Activated T-helper 1 cell treated with anti-CD3 and anti-CD28 coated beads, Interleukin-12 subunit alpha, Interleukin-12 subunit beta, Interleukin-2, Interleukin-4 antibody, amounts not matched to agents 30 ng/mL and 10 ng/mL and 1 ng/mL, durations not matched to agents 14 hours and 24 hours and 36 hours (primary cell): Measurements from ENCODE around the gene ICAM2. TPM values are rescaled to one million over a fixed set of nuclear protein-coding genes. Genes with fewer than 3 reads are reported as not detected.
A peak's percentile ranks its signal among the peaks of the same experiment; 100 is the strongest.
"Not testable (repeated sequence)": the region's sequence is repeated elsewhere in the genome, so short reads cannot be mapped to it uniquely, and the experiment has no call there.

Source experiments
- DNase-seq: peaks from one replicate; pipeline ENCODE4 v3.0.0; 2021; ENCODE audit warnings: low spot score
- H3K27ac Mint-ChIP-seq: one replicate; pipeline ENCODE4 v1.8.0; 2021; ENCODE audit warnings: mild to moderate bottlenecking, mixed read lengths
- H3K27me3 Mint-ChIP-seq: one replicate; pipeline ENCODE4 v1.8.0; 2022; ENCODE audit warnings: mild to moderate bottlenecking, moderate library complexity, mixed read lengths; ENCODE audit not compliant: insufficient read depth
- H3K36me3 Mint-ChIP-seq: one replicate; pipeline ENCODE4 v1.8.0; 2021; ENCODE audit warnings: low read depth, mixed read lengths
- H3K4me1 Mint-ChIP-seq: one replicate; pipeline ENCODE4 v1.8.0; 2021; ENCODE audit warnings: low read depth, mixed read lengths
- H3K4me3 Mint-ChIP-seq: one replicate; pipeline ENCODE4 v1.8.0; 2021; ENCODE audit warnings: mild to moderate bottlenecking, moderate library complexity, mixed read lengths
- H3K9me3 Mint-ChIP-seq: one replicate; pipeline ENCODE4 v1.8.0; 2021; ENCODE audit warnings: mixed read lengths
- intact Hi-C: fragments of 100-400 bp; cut with micrococcal nuclease; formaldehyde crosslinking; loops from one replicate; pipeline ENCODE4 v1.15.1; 2024
- total RNA-seq: library from RNA; stranded (reverse); gene quantifications from 2 replicates; pipeline ENCODE4 v1.2.3, GENCODE V29; 2022

Gene ICAM2
- total RNA-seq, 1 donor from 2014 or later = 62.1 TPM

- peaks cover 84% of the 10 kb centered on the region for H3K4me1 Mint-ChIP-seq
- peak overlapping the region; percentile 80 for H3K4me3 Mint-ChIP-seq
- H3K9me3 Mint-ChIP-seq = no peaks in the 10 kb centered on the region
- no peaks in the 10 kb centered on the region for H3K27me3 Mint-ChIP-seq
- intact Hi-C loops = loop anchor here (2.0 kb wide), 1 partner anchor 49 kb away; no protein-coding TSS in a partner anchor
- no peak for DNase-seq
- H3K36me3 Mint-ChIP-seq = peaks cover 5% of the 10 kb centered on the region
- H3K27ac Mint-ChIP-seq = peak overlapping the region; percentile 76
Observed at GRCh38 chr17:64017381-64017980, 3.0 kb downstream of the ICAM2 start.

DNA sequence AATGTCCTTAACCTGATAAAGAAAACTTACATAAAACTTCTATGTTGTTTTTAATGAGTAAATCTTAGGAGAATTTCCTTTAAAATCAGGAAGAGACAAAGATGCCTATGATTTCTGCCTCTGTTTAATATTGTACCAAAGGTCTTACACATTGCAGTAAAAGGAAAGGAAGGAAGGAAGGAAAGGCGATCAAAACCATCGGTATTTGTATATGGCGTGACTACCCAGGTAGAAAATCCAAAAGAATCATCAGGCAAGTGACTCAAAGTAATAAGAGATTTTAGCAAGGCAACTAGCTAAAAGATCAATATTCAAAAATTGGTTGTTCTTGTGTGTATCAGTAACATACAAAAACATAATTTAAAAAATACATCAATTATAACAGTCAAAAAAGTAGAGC is 3.5 kb downstream of the ICAM2 start:
- H3K36me3 Mint-ChIP-seq = peaks cover 6% of the 10 kb centered on the region
- peak overlapping the region; percentile 72 for H3K4me3 Mint-ChIP-seq
- no peak for DNase-seq
- no peaks in the 10 kb centered on the region for H3K27me3 Mint-ChIP-seq
- intact Hi-C loops = loop anchor here (1.0 to 2.0 kb wide), 2 partner anchors 8 to 50 kb away; no protein-coding TSS in a partner anchor
- H3K27ac Mint-ChIP-seq = peak overlapping the region; percentile 84
- H3K4me1 Mint-ChIP-seq = peaks cover 79% of the 10 kb centered on the region
- no peaks in the 10 kb centered on the region for H3K9me3 Mint-ChIP-seq

DNA sequence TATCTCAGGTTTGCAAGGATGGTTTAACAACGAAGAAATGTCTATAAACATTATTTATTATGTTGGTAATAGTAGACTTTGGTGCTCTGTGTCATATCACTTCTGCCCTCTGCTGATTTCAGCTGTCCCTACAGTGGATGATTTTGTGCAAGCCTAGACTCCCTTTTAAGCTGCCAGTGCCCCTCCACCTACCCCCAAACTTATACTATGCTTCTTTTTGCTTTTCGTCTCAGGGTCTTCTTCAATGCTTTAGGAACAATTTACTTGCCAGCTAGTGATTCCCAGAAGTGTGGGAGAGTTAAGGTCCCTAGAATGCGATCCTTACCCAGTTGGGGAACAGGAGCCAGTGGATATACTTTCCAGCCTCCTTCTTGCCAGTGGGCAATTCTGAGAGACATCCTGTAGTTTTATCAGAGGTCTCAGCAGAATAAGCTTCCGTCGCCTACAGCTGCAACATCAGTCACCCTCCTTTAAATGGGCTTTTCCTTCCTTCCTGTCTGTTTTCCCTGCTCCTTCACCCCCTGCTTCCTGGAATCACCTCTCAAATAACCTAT is 4.1 kb downstream of the ICAM2 start:
- peak overlapping the region; percentile 72 for H3K4me3 Mint-ChIP-seq
- intact Hi-C loops = loop anchor here (1.0 to 2.0 kb wide), 2 partner anchors 9 to 50 kb away; no protein-coding TSS in a partner anchor
- no peak for DNase-seq

DNA sequence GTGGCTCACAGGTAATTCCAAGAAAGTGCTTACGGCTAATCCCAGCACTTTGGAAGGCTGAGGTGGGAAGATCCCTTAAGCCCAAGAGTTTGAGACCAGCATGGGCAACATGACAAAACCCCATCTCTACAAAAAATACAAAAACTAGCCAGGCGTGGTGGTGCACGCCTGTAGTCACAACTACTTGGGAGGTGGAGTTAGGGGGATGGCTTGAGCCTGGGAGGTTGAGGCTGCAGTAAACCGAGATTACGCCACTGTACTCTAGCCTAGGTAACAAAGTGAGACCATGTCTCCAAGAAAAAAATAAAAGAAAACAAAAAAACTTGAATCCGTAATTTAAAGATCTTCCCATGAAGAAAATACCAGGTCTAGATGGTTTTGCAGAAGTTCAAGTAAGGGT is 5.0 kb downstream of the ICAM2 start:
- intact Hi-C loops = no loop called here

More for the DNA sequence above, 4.1 kb downstream of the ICAM2 start:
- Mint-ChIP-seq H3K36me3 (peaks cover 9% of the 10 kb centered on the region), H3K27ac (peak overlapping the region; percentile 84), H3K9me3 (no peaks in the 10 kb centered on the region), H3K4me1 (peaks cover 74% of the 10 kb centered on the region), H3K27me3 (no peaks in the 10 kb centered on the region)

GRCh38 chr17:64009571-64010402 is 10.6 kb downstream of the ICAM2 start:
- Mint-ChIP-seq H3K9me3 (no peaks in the 10 kb centered on the region), H3K36me3 (peaks cover 15% of the 10 kb centered on the region), H3K4me1 (peaks cover 45% of the 10 kb centered on the region), H3K4me3 (no peak overlapping the region), H3K27ac (no peak overlapping the region), H3K27me3 (no peaks in the 10 kb centered on the region)
- intact Hi-C loops = no loop called here
- DNase-seq = no peak

More for the DNA sequence above, 5.0 kb downstream of the ICAM2 start:
- H3K9me3 Mint-ChIP-seq = no peaks in the 10 kb centered on the region
- peak overlapping the region; percentile 62 for H3K4me3 Mint-ChIP-seq
- H3K36me3 Mint-ChIP-seq = peaks cover 9% of the 10 kb centered on the region
- H3K27ac Mint-ChIP-seq = peak overlapping the region; percentile 76
- H3K27me3 Mint-ChIP-seq = no peaks in the 10 kb centered on the region
- DNase-seq = no peak
- H3K4me1 Mint-ChIP-seq = peaks cover 69% of the 10 kb centered on the region

DNA sequence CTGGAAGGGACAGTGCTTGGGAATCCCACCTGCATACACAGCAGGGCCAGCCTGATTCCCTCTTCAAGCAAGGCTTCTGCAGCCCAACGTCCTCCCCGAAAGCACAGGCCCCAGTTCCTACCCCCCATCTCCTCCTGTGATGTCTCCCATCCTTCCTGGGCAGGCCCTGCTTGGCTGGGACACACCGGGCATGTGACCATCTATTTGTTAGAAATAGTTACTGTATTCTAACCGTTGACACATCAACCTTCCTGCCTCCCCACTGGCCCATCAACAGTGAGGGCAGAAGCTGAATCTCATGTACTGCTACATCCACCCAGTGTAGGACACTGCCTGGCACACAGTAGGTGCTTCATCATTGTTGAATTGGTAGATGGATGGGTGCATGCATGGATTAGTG is 11.6 kb downstream of the ICAM2 start:
- peaks cover 36% of the 10 kb centered on the region for H3K4me1 Mint-ChIP-seq
- intact Hi-C loops = no loop called here
- H3K9me3 Mint-ChIP-seq = no peaks in the 10 kb centered on the region
- H3K27ac Mint-ChIP-seq = no peak overlapping the region
- H3K36me3 Mint-ChIP-seq = peaks cover 19% of the 10 kb centered on the region
- no peak for DNase-seq
- H3K4me3 Mint-ChIP-seq = no peak overlapping the region
- no peaks in the 10 kb centered on the region for H3K27me3 Mint-ChIP-seq

DNA sequence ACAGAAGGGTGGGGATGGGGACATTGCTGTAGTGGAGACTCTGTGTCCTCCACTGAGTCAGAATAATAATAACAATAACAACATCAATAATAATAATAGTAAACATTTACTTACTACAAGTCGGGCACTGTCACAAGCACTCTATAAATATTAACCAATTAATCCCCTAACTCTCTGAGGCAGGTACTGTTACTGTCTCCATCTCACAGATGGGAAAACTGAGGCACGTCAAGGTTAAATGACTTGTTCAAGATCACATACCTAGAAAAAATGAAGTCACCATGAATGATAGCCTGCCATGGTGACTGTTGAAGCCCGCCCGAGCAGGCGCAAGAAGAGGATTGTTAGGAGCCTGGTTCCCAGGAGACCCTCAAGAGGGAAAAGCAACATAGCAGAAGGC is 12.1 kb downstream of the ICAM2 start:
- Mint-ChIP-seq H3K4me1 (peaks cover 31% of the 10 kb centered on the region), H3K36me3 (peaks cover 19% of the 10 kb centered on the region), H3K4me3 (no peak overlapping the region), H3K27me3 (no peaks in the 10 kb centered on the region), H3K9me3 (no peaks in the 10 kb centered on the region), H3K27ac (no peak overlapping the region)
- no peak for DNase-seq
- intact Hi-C loops = no loop called here

DNA sequence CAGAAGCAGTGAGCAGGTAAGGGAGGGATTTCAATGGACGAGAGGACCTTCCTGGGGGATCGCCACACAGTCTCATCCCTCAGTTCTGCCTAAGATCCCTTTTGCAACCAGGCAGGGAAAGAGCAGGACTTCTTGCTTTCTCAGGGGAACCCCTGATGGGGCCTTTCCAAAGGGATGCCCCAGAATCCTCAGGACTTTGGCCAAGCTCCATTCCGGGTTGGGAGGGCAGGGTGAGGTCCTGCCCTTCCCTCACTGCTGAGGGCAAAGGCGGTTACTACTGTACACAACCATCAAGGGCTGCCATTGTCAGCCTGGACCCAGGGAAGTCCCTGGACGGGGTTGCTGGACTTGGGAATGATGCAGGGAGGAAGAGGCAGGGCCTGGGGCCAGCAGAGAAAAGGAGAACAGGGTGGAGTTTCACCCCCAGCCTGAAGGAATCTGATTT is 12.6 kb downstream of the ICAM2 start:
- Mint-ChIP-seq H3K4me1 (peaks cover 28% of the 10 kb centered on the region), H3K36me3 (peaks cover 19% of the 10 kb centered on the region), H3K4me3 (no peak overlapping the region), H3K27ac (no peak overlapping the region), H3K27me3 (no peaks in the 10 kb centered on the region), H3K9me3 (no peaks in the 10 kb centered on the region)
- DNase-seq = no peak
- intact Hi-C loops = no loop called here

- H3K4me3 Mint-ChIP-seq, H3K9me3 Mint-ChIP-seq, intact Hi-C loops, H3K27me3 Mint-ChIP-seq, DNase-seq, H3K27ac Mint-ChIP-seq: not testable (repeated sequence)
- Mint-ChIP-seq H3K36me3 (peaks cover 19% of the 10 kb centered on the region), H3K4me1 (peaks cover 28% of the 10 kb centered on the region)
Observed at GRCh38 chr17:64007089-64007837, 13.2 kb downstream of the ICAM2 start.

- Mint-ChIP-seq H3K27me3 (no peaks in the 10 kb centered on the region), H3K4me3 (no peak overlapping the region), H3K36me3 (peaks cover 15% of the 10 kb centered on the region), H3K27ac (no peak overlapping the region), H3K4me1 (peaks cover 28% of the 10 kb centered on the region), H3K9me3 (no peaks in the 10 kb centered on the region)
- intact Hi-C loops = no loop called here
- DNase-seq = no peak
Observed at GRCh38 chr17:64006361-64007088, 13.9 kb downstream of the ICAM2 start.

DNA sequence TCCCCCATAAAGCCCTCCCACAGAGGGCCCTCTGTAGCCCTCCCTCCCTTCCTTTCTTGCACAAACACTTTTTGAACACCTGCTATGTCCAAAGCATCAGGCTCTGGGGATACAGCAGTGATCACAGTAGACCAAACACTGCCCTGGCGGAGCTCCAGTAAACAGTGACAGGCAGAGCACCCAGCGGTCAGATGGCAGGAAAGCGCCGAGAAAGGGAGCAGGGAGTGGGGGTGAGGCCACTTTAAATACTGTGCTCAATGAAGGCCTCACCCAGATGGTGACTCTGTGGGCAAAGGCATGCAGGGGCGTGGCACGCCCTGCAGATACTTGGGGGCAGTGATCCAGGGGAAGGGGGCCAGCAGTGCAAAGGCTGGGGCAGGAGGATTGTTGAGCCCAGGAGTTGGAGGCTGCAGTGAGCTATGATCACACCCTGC is 14.7 kb downstream of the ICAM2 start:
- Mint-ChIP-seq H3K4me3 (no peak overlapping the region), H3K9me3 (no peaks in the 10 kb centered on the region), H3K36me3 (peaks cover 15% of the 10 kb centered on the region), H3K4me1 (peaks cover 28% of the 10 kb centered on the region), H3K27me3 (no peaks in the 10 kb centered on the region), H3K27ac (no peak overlapping the region)
- DNase-seq = no peak
- intact Hi-C loops = no loop called here
